Measurements from ENCODE around the gene ABCC12.

Gene ABCC12

GRCh38 chr16:48106446-48106845, 49.3 kb downstream of the ABCC12 start:
- no peak for DNase-seq (ENCODE audit: extremely low read depth in 1 of 2, low read depth in 1 of 2)

All from activated CD8-positive, alpha-beta memory T cell treated with anti-CD3 and anti-CD28 coated beads for 1 hour (primary cell).